ENCODE measurements around the gene RAD9A.

RAD9A gene

DNA sequence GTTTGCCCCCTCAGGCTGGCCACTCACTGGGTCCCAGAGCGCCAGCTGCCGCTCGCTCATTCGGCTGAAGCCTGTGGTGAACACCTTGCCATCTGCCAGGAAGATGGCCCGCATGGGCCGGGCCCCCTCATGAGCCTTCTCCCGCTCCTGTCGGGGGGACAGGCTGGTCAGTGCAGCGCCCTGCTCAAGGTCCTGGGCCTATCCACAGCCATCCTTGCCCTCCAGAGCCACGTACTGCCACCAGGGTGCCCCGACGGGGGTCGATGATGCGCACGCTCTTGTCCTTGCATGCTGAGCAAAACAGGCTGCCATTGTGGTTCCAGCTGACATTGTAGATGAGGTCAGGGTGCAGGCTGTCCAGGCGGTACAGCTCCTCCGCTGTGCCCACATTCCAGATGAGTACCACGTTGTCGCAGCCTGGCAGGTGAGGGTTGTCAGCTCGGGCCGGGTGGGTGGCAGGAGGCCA lies 49.3 kb downstream of the RAD9A start:
- no peak for DNase-seq

DNA sequence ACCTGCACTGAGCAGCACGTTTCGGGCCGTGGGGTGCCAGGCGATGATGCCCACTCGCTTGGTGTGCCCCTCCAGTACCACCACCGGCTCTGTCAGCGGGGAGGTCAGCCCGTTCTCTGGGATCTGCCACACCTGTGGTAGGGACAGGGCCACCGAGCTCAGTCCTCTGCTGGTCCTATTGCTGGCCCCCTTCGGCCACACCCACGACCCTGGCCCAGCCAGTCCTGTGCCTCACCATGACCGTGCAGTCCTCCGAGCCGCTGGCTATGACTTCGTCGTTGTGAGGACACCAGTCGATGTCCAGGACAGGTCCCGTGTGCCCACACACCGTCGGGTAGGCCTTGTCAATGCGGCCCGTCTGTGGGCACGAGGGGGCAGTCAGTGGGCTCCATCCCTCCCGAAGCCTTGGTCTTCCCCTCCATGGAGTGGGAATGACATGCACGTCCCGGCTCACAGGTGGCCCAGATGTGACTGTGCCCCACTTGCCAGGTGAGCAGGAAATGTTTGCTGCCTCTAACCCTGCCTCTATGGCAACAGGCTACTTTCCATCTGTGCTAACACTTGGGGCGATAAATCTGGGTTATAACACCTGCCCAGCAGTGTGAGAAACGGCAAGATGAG lies 50.1 kb downstream of the RAD9A start:
- DNase-seq: no peak

DNA sequence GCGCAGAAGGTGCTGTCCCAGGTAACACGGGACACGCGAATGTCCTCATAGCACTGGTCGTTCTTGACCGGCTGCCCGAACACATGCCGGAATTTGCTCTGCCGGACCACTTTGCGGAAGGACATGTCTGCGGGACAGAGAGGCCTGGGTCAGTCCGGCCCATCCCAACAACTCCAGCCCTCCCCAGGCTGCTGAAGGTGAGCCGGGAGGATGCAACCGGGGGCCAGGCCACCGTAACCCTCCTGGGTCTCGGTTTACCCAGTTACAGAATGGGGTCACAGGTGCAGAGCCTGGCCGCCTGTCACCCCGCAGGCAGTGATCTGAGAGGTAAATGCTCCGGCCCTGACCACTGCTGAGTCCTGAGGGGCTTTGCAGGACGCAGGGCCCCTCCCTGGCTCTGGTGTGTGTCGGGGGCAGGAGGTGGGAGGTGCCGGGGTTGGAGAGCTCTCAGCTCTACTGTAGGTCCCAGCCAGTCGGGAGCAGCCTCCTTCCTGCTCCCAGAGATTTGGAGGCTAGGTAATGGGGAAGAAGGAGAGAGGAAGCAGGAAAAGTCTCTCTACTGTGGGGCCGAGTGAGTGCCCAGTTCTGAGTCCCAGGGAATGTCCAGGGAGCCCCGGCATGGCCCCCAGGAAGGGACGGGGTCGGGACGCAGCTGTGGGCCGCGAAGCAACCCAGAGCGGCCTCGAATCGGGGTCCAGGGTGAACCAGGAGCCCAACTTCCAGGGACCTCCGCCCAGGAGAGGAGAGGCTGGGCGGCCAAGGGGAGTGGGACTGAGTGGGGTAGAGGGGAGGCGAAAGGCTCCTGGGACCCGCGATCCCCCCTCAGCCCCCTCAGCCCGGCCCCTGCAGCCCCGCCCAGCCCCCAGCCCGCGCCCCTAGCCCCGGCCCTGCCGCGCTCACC lies 51.0 kb downstream of the RAD9A start:
- DNase-seq: no peak

DNA sequence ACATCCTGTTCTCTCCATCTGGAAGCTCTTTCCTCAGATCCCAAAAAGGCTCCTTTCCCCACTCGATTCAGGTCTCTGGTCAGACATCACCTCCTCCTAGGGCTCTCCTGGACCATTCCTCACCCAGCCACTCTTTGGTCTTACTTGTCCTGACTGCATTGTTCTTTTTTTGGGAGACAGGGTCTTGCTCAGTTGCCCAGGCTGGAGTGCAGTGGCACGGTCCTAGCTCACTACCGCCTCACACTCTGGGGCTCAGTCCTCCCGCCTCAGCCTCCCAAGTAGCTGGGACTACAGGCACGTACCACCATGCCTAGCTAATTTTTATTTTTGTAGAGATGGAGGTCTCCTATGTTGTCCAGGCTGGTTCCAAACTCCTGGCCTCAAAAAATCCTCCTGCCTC lies 53.7 kb downstream of the RAD9A start:
- no peak for DNase-seq

Data from activated CD4-positive, CD25-positive, alpha-beta regulatory T cell (primary cell).